IMR-90 (cell line): ENCODE measurements around the gene FAM53B. TPM values are rescaled to one million over a fixed set of nuclear protein-coding genes. Genes with fewer than 3 reads are reported as not detected.

ENCODE experiments used
- ATAC-seq: fragments of 200-7000 bp; cut with Tn5 transposase; 2 replicates; pipeline ENCODE4 v1.9.1; 2020; ENCODE audit warnings: low read depth, mild to moderate bottlenecking, moderate library complexity
- BruUV-seq: library from RNA; stranded (reverse); fragments of 400-500 nt; replicated peaks from 2 replicates; lab custom pipeline; 2021; lab: Mats Ljungman, UMichigan
- CTCF ChIA-PET: fragments of 300-600 bp; formaldehyde crosslinking; extraction: SDS; loops from one replicate; lab custom pipeline; 2021; ENCODE audit warnings: antibody characterized with exemption; lab: Yijun Ruan, JAX
- POLR2A ChIA-PET: fragments of 300-600 bp; sonication (Branson Sonifier 250); formaldehyde crosslinking; loops from one replicate; lab custom pipeline; 2022; ENCODE audit warnings: antibody characterized with exemption; ENCODE audit not compliant: unreplicated experiment; lab: Charles Lee
- DNase-seq: peaks from one replicate; pipeline ENCODE4 v3.0.0; 2013
- H2AFZ ChIP-seq: replicated peaks from 2 replicates; pipeline ENCODE3; 2013; ENCODE audit warnings: low read length, mild to moderate bottlenecking; ENCODE audit not compliant: poor library complexity
- H2AK5ac ChIP-seq: 2 replicates; pipeline ENCODE4 v1.6.1; 2013; ENCODE audit warnings: low read depth, low read length, inconsistent platforms
- H2AK9ac ChIP-seq: replicated peaks from 2 replicates; pipeline ENCODE3; 2013; ENCODE audit warnings: mild to moderate bottlenecking, low read depth, low read length, moderate library complexity; ENCODE audit not compliant: poor library complexity
- H2BK120ac ChIP-seq: 2 replicates; pipeline ENCODE4 v1.6.1; 2013; ENCODE audit warnings: low read depth, low read length, inconsistent platforms
- H2BK15ac ChIP-seq: 3 replicates; pipeline ENCODE4 v1.6.1; 2013; ENCODE audit warnings: low read depth, low read length, inconsistent platforms
- H2BK20ac ChIP-seq: 2 replicates; pipeline ENCODE4 v1.6.1; 2013; ENCODE audit warnings: low read depth, mild to moderate bottlenecking, inconsistent platforms, low read length, moderate library complexity
- H2BK5ac ChIP-seq: 2 replicates; pipeline ENCODE4 v1.6.1; 2013; ENCODE audit warnings: mild to moderate bottlenecking, low read depth, low read length, inconsistent platforms; ENCODE audit not compliant: poor library complexity, severe bottlenecking
- H3K14ac ChIP-seq: replicated peaks from 2 replicates; pipeline ENCODE4 v1.6.1; 2013; ENCODE audit warnings: low read depth, low read length, inconsistent platforms
- H3K18ac ChIP-seq: 2 replicates; pipeline ENCODE4 v1.6.1; 2013; ENCODE audit warnings: low read depth, low read length, control low read depth
- H3K23ac ChIP-seq: 2 replicates; pipeline ENCODE4 v1.6.1; 2013; ENCODE audit warnings: low read depth, low read length, inconsistent platforms
- H3K27ac ChIP-seq: 2 replicates; pipeline ENCODE4 v1.5.1; 2013; ENCODE audit warnings: mild to moderate bottlenecking, control low read depth, low read length; ENCODE audit not compliant: insufficient read depth
- H3K27me3 ChIP-seq: 2 replicates; pipeline ENCODE4 v1.6.1; 2013; ENCODE audit warnings: low read length; ENCODE audit not compliant: control insufficient read depth, insufficient read depth
- H3K36me3 ChIP-seq: 2 replicates; pipeline ENCODE4 v1.6.1; 2013; ENCODE audit warnings: low read length, mixed read lengths; ENCODE audit not compliant: control insufficient read depth, insufficient read depth
- H3K4ac ChIP-seq: 2 replicates; pipeline ENCODE4 v1.6.1; 2013; ENCODE audit warnings: low read depth, low read length, inconsistent platforms
- H3K4me1 ChIP-seq: 2 replicates; pipeline ENCODE4 v1.6.1; 2013; ENCODE audit warnings: low read length, mixed read lengths; ENCODE audit not compliant: control insufficient read depth, insufficient read depth
- H3K4me2 ChIP-seq: 2 replicates; pipeline ENCODE4 v1.6.1; 2013; ENCODE audit warnings: low read depth, mild to moderate bottlenecking, control low read depth, low read length, moderate library complexity
- H3K4me3 ChIP-seq: 2 replicates; pipeline ENCODE4 v1.5.1; 2013; ENCODE audit warnings: low read depth, mild to moderate bottlenecking, control low read depth, low read length, moderate library complexity; ENCODE audit not compliant: insufficient read depth
- H3K56ac ChIP-seq: 2 replicates; pipeline ENCODE4 v1.6.1; 2013; ENCODE audit warnings: low read length, inconsistent platforms; ENCODE audit not compliant: insufficient read depth; ENCODE audit errors: extremely low read depth
- H3K79me1 ChIP-seq, 2 experiments: 2 replicates each; pipeline ENCODE4 v1.6.1; 2013; ENCODE audit warnings: low read length in 2 of 2, inconsistent platforms in 1 of 2, low read depth in 1 of 2
- H3K9ac ChIP-seq: 2 replicates; pipeline ENCODE4 v1.6.1; 2013; ENCODE audit warnings: low read depth, low read length, control low read depth
- H3K9me1 ChIP-seq: 2 replicates; pipeline ENCODE4 v1.6.1; 2013; ENCODE audit warnings: low read length, inconsistent platforms; ENCODE audit not compliant: insufficient read depth
- H3K9me3 ChIP-seq: 2 replicates; pipeline ENCODE4 v1.6.1; 2013; ENCODE audit warnings: low read length; ENCODE audit not compliant: control insufficient read depth, insufficient read depth
- H4K20me1 ChIP-seq: 2 replicates; pipeline ENCODE4 v1.6.1; 2013; ENCODE audit warnings: low read length, inconsistent platforms; ENCODE audit not compliant: insufficient read depth
- H4K5ac ChIP-seq: 2 replicates; pipeline ENCODE4 v1.6.1; 2013; ENCODE audit warnings: mild to moderate bottlenecking, low read depth, low read length, control low read depth
- H4K8ac ChIP-seq, 2 experiments: 2 replicates each; pipeline ENCODE4 v1.6.1; 2013; ENCODE audit warnings: low read depth in 2 of 2, low read length in 2 of 2, control low read depth in 1 of 2, inconsistent platforms in 1 of 2
- H4K91ac ChIP-seq: 2 replicates; pipeline ENCODE4 v1.6.1; 2013; ENCODE audit warnings: low read depth, low read length, inconsistent platforms; ENCODE audit not compliant: insufficient read depth
- ELK1 ChIP-seq: fragments of 150-350 bp; IDR thresholded peaks from 2 replicates; pipeline ENCODE4 v1.6.1; 2016; ENCODE audit warnings: low read depth, mild to moderate bottlenecking, low read length, moderate library complexity, borderline replicate concordance
- WGBS, 2 experiments: methylation state at CpG; one replicate each; pipeline versions ENCODE4 v1.1.5 to v1.1.7; 2013; ENCODE audit warnings: missing lambda C conversion rate in 2 of 2; ENCODE audit not compliant: insufficient read length in 1 of 2; ENCODE audit errors: extremely low coverage in 2 of 2; 5-methylcytosine and 5-hydroxymethylcytosine counted together
- dilution Hi-C: fragments of 300-500 bp; cut with HindIII; formaldehyde crosslinking; loops from one replicate; pipeline ENCODE4 v1.14.3; 2018; ENCODE audit warnings: low sequenced_read_pairs; ENCODE audit not compliant: unreplicated experiment
- in situ Hi-C: fragments of 300-500 bp; cut with MboI; formaldehyde crosslinking; loops from 3 replicates; pipeline ENCODE4 v1.14.3; 2019; ENCODE audit warnings: low sequenced_read_pairs, inconsistent platforms, mixed read lengths
- intact Hi-C: fragments of 100-400 bp; cut with micrococcal nuclease; formaldehyde crosslinking; loops from 2 replicates; pipeline ENCODE4 v1.10.0; 2022
- polyA plus RNA-seq, 3 experiments: library from polyadenylated mRNA; depleted of rRNA; stranded (reverse); fragments of >200 nt; gene quantifications; 2 replicates each; pipeline ENCODE4 v1.2.3, GENCODE V29; 2012; ENCODE audit warnings: low replicate concordance in 1 of 3
- total RNA-seq: library from RNA; depleted of rRNA; stranded (reverse); fragments of >200 nt; gene quantifications from 2 replicates; pipeline ENCODE4 v1.2.3, GENCODE V29; 2012
- TF ChIP-seq, protein P1 (sequence below): fragments of 150-350 bp; IDR thresholded peaks from 2 replicates; pipeline ENCODE4 v1.6.1; 2017; ENCODE audit warnings: mild to moderate bottlenecking, antibody characterized with exemption, low read length, low read depth

Gene FAM53B
- total and polyA plus RNA-seq, 2 of the 4 experiments (the other 2 are of a cell fraction), result 3.8 to 5.7 TPM

- Histone ChIP-seq H3K23ac (no peak overlapping the region), H3K9ac (no peak overlapping the region), H3K14ac (no peak overlapping the region), H3K56ac (no peak overlapping the region), H3K9me3 (no peaks in the 10 kb centered on the region), H3K9me1 (peaks cover 14% of the 10 kb centered on the region; the same call in 1 of the 2 replicates), H3K27ac (no peak overlapping the region), H3K4ac (no peak overlapping the region), H3K18ac (no peak overlapping the region), H2AK9ac (no peak overlapping the region), H2BK20ac (no peak overlapping the region), H4K8ac (no peak overlapping the region), H3K36me3 (peaks cover 12% of the 10 kb centered on the region), H4K5ac (no peak overlapping the region), H3K4me2 (no peak overlapping the region), H3K79me1 (0 out of 4 replicates have a peak, but pooled peaks cover 0 to 6% of the 10 kb centered on the region in 2 experiments), H3K27me3 (no peaks in the 10 kb centered on the region), H3K4me1 (peaks cover 13% of the 10 kb centered on the region), H2BK15ac (no peak overlapping the region), H4K91ac (no peak overlapping the region), H2AFZ (no peak overlapping the region), H2AK5ac (no peak overlapping the region), H2BK5ac (no peak overlapping the region), H2BK120ac (no peak overlapping the region), H3K4me3 (no peak overlapping the region), H4K20me1 (peaks cover 3% of the 10 kb centered on the region)
- DNase-seq (no peak), ATAC-seq (no peak)
- CTCF ChIA-PET, result no interaction called here
- no CpG with 5 or more reads among the region's 8 CpGs for WGBS, 2 experiments
- in situ Hi-C loops, result no loop called here
- dilution Hi-C loops, result no loop called here
- POLR2A ChIA-PET, result no interaction called here
- no TSS peak for BruUV-seq
- intact Hi-C loops, result no loop called here
- TF ChIP-seq, protein P1, sequence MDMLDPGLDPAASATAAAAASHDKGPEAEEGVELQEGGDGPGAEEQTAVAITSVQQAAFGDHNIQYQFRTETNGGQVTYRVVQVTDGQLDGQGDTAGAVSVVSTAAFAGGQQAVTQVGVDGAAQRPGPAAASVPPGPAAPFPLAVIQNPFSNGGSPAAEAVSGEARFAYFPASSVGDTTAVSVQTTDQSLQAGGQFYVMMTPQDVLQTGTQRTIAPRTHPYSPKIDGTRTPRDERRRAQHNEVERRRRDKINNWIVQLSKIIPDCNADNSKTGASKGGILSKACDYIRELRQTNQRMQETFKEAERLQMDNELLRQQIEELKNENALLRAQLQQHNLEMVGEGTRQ, result no peak
- no peak for TF ChIP-seq ELK1
These were observed 46.7 kb downstream of the FAM53B start for GRCh38 chr10:124697443-124697836.
